PC-3 (cell line): ENCODE measurements around the gene CASZ1.

Experiments used
- CTCF ChIP-seq: fragments of 300-600 bp; sonication (generic); conservative IDR thresholded peaks from 2 replicates; pipeline ENCODE4 v1.5.1; 2017; ENCODE audit warnings: antibody characterized with exemption, low read depth, mild to moderate bottlenecking, low read length
- EZH2 ChIP-seq: fragments of 300-600 bp; sonication (generic); IDR thresholded peaks from one replicate; pipeline ENCODE4 v1.6.1; 2017; ENCODE audit warnings: antibody characterized with exemption, mild to moderate bottlenecking, low read length; ENCODE audit not compliant: unreplicated experiment
- EZH2phosphoT487 ChIP-seq: fragments of 300-600 bp; sonication (generic); IDR thresholded peaks from 2 replicates; pipeline ENCODE4 v1.6.1; 2018; ENCODE audit warnings: mild to moderate bottlenecking, antibody characterized with exemption, low read length, borderline replicate concordance

GRCh38 chr1:10762875-10763274 is 33.6 kb downstream of the CASZ1 start:
- TF ChIP-seq CTCF (no peak), EZH2 (no peak), EZH2phosphoT487 (no peak)
